HG03045 (cell line): Measurements from ENCODE around the gene TRA2B.
"Not testable (repeated sequence)": the region's sequence is repeated elsewhere in the genome, so short reads cannot be mapped to it uniquely, and the experiment has no call there.

Experiments
- ATAC-seq: cut with Tn5 transposase; IDR thresholded peaks from one replicate; pipeline ENCODE4 v1.9.1; 2021; ENCODE audit warnings: mild to moderate bottlenecking, moderate library complexity; ENCODE audit not compliant: unreplicated experiment

The TRA2B gene

GRCh38 chr3:185929192-185930151, 8.3 kb downstream of the TRA2B start:
- no peak for ATAC-seq

- no peak for ATAC-seq
These were observed 9.3 kb downstream of the TRA2B start for GRCh38 chr3:185928496-185928895.

DNA sequence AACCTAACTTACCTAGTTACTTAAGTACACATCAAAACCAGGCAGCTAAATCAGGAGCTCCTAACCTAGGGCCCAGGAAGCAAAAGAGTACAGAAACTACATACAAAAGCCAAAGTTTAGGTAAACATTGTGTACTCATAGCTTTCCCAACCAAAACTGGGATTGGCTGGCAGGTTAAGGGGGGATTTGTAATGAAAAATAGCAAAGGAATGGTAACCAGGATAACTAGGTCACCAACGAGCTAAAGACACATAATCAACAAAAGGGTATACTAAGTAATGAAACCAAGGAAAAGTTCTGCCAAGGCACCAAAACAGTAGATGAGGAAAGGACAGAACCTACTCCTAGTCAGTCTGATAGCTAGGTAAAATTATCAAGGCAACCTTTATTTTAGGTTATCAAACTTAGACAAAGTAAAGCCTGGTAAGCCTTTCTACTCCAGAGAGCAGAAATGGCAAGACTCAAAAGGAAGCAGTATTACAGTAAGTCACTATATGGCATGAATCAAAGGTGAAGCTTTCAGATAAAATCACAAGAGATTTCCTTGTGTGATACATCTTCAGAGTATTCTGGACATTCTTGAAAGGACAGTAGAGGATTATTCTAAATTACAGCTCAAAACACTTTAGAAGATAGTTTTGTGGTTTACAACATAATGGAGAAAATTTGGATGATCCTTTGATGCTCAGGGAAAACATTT, 10.2 kb downstream of the TRA2B start:
- ATAC-seq: no peak

DNA sequence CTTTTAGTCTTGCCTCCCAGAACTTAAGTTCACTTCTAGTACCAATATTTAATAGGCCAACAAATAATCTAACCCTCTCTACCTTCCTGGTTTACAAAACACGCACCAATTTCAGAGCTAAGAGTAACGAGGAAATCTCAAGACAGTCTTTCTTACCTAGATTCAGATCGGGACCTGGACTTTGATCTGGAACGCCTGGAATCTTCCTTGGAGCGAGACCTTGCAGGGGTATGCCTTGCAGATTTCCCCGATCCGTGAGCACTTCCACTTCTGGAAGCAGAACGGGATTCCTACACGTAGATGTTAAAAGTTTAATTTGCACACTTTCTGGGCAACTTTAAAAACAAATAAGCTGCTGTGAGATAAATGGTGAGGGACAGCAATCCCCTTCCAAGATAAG, 11.4 kb downstream of the TRA2B start:
- no peak for ATAC-seq

DNA sequence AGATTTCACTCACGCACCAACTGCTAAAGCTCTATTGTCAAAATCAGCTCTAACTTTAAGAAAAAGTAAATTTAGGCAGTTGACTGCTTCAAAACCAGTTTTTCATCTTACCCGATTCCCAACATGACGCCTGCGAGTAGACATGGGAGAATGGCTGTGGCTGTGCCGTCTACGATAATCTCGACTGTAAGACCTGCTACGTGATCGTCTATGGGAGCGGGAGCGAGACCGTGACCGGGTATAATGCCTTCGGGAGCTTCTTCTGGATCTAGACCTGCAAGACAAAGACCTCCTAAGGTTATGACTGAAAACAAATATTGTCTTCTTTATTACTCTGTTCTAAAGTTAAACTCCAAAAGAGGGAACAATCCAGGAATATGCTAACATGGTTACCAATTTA, 12.5 kb downstream of the TRA2B start:
- no peak for ATAC-seq

GRCh38 chr3:185924375-185924774, 13.4 kb downstream of the TRA2B start:
- no peak for ATAC-seq

DNA sequence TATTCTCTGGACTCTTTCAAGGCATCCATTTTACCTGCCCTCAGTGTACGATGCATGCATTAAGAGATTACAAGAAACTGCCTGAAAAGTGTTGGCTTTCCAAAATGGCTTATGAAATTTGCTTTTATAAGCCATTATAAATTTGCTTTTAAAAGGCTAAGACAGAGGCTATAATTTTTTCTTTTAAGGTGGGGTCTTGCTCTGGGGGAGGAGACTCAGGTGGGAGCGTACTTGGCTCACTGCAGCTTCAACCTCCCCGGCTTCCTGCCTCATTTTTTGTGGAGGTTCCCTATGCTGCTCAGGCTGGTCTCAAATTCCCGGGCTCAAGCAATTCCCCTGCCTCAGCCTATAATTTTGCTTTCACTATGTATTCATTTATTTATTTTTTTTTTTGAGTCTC, 17.6 kb downstream of the TRA2B start:
- no peak for ATAC-seq

DNA sequence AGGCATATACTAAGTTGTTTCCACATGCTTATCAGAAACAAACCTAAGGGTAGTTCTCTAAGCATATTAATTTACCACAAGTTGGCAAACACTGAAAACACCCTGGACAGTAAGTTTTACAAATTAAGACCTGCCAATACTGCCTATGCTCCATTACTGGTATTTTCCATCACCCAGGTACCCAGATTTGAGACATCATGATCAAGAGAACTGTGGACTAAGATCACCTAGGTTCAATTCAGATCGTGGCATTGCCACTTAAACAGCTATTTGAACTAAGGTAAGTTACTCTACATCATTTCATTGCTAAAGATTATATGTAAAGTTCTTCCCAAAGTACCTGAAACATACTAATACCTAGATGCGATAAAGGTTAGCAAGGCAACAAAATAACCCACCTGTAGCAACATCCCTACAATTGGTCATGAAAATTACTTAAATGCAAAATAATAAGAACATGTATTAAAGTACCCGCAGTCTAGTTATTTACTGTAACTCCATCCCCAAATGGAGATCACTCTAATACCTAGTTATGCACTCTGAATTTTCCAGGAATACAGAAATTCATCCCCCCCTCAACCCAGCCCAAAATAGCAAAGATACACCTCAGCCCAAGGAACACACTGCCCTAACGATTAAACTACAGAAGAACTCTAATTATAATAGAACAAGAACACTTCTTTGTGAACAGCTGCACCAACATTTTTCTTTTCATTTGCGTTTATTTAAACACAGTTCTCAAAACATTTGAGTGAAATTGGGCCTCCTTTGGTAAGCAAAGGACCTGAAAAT, 21.6 kb downstream of the TRA2B start:
- no peak for ATAC-seq

- ATAC-seq: no peak
These were observed 22.2 kb downstream of the TRA2B start for GRCh38 chr3:185915642-185916041.

DNA sequence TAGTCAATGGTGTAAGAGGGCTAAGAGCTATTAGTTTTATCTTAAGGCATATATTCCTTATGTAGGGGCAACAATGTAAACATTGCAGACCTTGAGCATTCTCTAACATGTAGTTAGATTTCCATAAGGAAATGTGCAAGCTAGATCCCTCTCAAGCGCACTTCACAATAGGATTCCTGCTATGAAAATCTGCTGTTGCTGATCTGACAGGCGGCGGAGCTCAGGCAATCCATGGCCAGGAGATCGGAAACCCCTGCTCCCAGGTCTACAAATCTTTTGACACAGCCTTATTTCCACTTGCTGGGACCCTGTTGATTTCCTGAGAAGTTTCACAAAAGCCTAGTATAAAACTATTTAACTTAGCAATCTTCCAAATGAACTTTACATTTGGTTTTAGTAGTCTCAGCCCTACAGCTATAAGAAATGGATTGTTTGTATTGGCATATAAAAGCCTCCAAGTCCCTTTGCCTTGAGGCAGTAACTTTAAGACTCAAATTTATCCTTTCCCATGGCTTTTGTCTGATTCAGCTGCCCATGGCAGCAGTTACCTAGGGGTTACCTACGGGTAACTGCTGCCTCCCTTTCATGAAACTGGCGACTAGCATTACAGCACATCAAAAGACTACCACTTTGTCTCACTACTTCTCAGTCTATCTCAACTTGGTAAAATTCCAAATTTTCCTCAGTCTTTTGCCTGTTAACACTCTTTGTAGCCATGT, 22.7 kb downstream of the TRA2B start:
- ATAC-seq: no peak

- no peak for ATAC-seq
These were observed 24.6 kb downstream of the TRA2B start for GRCh38 chr3:185912929-185913901.

DNA sequence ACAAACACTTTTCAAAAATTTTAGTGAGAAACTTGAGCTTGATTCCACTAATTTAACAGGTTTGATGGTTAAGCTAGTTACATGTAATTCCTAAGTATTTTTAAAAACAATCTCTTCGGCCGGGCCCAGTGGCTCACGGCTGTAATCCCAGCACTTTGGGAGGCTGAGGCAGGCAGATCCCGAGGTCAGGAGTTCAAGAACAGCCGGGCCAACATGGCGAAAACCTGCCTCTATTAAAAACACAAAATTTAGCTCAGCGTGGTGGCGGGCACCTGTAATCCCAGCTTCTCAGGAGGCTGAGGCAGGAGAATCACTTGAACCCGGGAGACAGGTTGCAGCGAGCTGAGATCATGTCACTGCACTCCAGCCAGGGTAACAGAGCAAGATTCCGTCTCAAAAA, 25.3 kb downstream of the TRA2B start:
- ATAC-seq: no peak

DNA sequence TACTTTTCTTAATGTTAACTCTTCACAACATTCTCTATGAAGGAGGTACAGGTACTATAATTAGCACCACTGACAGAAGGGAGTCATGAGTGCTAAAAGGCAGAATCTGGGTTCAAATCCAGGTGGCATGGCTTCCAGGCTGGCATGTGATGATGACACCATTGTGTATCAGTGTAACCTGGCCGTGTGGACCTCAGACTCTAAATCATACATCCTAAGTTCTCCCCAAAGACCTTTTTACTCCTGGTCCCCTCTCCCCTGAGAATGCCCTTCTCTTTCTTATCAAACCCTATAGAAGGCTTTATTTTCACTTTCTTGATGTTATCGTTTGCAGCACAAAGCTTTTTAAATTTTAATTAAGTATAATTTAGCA, 26.8 kb downstream of the TRA2B start:
- ATAC-seq: not testable (repeated sequence)

GRCh38 chr3:185910322-185911075, 27.3 kb downstream of the TRA2B start:
- not testable (repeated sequence) for ATAC-seq

- ATAC-seq: not testable (repeated sequence)
These were observed 27.9 kb downstream of the TRA2B start for GRCh38 chr3:185909913-185910312.

DNA sequence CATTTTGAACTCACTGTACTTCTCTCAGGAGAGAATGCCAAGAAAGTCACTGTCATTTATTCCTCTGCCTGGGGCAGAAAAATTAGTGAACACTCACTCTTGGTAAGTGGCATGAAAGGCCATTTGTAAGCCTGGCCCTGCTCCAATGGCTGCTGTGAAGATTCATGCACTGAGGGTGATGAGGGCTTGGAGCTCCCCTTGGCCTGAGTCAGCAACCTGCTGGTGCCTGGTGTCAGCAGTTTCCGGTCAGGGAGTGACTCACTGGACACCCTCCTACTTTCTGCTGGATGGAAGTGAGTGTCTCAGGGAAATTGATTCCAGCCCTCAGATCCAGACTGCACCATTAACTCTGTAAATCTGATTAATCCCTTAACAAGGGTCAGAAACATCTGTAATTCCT, 37.6 kb downstream of the TRA2B start:
- ATAC-seq: no peak

DNA sequence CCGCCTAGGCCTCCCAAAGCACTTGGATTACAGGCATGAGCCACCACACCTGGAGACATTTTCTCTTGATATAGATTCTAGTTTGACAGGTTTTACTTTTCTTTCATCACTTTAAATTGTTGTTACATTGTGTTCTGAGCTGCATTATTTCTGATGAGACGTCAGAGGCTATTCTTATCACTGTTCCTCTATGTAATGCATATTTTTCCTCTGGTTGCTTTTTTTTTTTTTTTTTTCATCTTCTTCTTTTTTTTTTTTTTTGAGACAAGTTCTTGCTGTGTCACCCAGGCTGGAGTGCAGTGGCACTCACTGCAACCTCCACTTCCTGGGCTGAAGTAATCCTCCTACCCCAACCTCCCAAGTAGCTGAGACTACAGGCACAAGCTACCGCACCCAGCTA, 41.2 kb downstream of the TRA2B start:
- no peak for ATAC-seq

GRCh38 chr3:185887066-185887465, 50.7 kb downstream of the TRA2B start:
- no peak for ATAC-seq

DNA sequence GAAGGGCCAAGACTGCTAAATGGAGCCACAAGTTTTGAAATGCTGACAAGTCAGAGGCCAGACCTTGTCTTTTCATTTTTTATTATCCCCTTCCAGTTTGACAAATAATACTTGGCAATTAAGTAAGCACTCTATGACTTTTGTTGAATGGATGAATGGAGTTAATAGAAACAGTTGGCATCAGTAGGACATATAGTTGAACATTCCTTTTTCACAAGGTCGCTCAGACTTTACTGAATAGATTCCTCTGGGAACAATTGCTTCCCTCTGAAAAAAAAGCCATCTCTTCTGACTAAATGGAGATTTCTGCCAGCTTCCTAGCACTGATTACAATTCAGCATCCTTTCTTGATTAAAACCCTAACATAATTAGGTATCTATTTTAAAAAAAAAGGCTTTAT, 53.2 kb downstream of the TRA2B start:
- ATAC-seq: no peak
